Measurements from ENCODE around the gene GIPC2. TPM values are rescaled to one million over a fixed set of nuclear protein-coding genes. Genes with fewer than 3 reads are reported as not detected.

The GIPC2 gene
- total and polyA plus RNA-seq, 12 donors, result 10.6 to 53.4 (median 32.5) TPM

DNA sequence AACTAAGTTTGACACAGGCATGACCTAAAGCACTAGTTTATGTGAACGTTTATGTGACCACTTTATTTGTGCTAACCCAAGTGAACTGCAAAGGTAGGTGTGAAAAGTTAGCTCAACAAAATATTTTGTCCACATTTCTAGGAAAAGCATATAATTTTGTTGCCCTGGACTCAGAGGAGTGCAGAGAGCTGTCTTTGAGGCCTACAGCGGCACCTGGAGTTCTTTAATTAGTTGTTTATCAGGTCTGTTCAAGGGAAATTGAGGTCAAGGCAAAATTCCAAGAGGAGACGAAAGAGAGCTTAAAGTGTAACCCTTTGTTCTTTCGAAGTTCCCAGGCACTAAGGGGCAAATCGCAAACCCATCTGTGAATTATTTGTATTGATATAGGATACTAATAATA, 1.3 kb downstream of the GIPC2 start:
- TF ChIP-seq, protein P1, sequence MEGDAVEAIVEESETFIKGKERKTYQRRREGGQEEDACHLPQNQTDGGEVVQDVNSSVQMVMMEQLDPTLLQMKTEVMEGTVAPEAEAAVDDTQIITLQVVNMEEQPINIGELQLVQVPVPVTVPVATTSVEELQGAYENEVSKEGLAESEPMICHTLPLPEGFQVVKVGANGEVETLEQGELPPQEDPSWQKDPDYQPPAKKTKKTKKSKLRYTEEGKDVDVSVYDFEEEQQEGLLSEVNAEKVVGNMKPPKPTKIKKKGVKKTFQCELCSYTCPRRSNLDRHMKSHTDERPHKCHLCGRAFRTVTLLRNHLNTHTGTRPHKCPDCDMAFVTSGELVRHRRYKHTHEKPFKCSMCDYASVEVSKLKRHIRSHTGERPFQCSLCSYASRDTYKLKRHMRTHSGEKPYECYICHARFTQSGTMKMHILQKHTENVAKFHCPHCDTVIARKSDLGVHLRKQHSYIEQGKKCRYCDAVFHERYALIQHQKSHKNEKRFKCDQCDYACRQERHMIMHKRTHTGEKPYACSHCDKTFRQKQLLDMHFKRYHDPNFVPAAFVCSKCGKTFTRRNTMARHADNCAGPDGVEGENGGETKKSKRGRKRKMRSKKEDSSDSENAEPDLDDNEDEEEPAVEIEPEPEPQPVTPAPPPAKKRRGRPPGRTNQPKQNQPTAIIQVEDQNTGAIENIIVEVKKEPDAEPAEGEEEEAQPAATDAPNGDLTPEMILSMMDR (IDR thresholded peaks at IDR 0.05), result peak in 1 of 6 experiments; percentile 34
- no peak for TF ChIP-seq POLR2A (IDR thresholded peaks at IDR 0.05)
- Histone ChIP-seq H3K36me3 (replicated peaks in 1 of 2) (no peaks in the 10 kb centered on the region), H3K27me3 (no peaks in the 10 kb centered on the region), H3K9me3 (replicated peaks in 1 of 3) (no peaks in the 10 kb centered on the region), H3K4me1 (replicated peaks in 1 of 2) (peaks cover 23 to 42% of the 10 kb centered on the region in 2 donors), H3K4me3 (peak overlapping the region in 2 of 4 donors; percentile 76 to 92), H3K27ac (peak overlapping the region in 3 of 5 donors; percentile 87 to 89 (median 87))
- intact Hi-C loops (cut with DNase I), result no loop called here
- peak in 3 of 7 donors; percentile 31 to 44 (median 41) for DNase-seq
- 37 to 52% (median 40%) methylated on average over 5 of the region's 5 CpGs for WGBS, 4 donors

DNA sequence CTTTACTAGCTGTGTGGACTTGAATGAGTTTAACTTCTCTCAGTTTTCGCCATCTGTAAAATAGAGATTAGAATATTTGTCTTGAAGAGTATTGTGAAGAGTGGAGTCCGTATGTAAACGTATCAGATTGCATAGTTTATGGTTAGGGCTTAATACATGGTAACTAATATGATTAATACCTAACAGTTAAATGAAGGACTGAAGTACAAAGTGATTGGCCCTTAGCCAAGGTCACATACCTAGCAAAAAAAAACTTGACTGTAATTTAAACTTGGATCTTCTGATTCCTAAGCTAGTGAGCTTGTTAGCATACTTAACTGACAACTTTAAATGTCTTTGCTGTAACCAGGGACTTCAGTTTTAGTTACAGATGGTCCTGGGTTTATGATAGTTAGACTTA, 1.9 kb downstream of the GIPC2 start:
- TF ChIP-seq POLR2A (IDR thresholded peaks at IDR 0.05), result no peak
- TF ChIP-seq, protein P1 (IDR thresholded peaks at IDR 0.05), result no peak
- no peak for DNase-seq
- Histone ChIP-seq H3K4me3 (peak overlapping the region in 1 of 4 donors; percentile 76), H3K4me1 (replicated peaks in 1 of 2) (peaks cover 23 to 47% of the 10 kb centered on the region in 2 donors), H3K27me3 (no peaks in the 10 kb centered on the region), H3K9me3 (replicated peaks in 1 of 3) (no peaks in the 10 kb centered on the region), H3K27ac (peak overlapping the region in 3 of 5 donors; percentile 18 to 89 (median 87)), H3K36me3 (replicated peaks in 1 of 2) (no peaks in the 10 kb centered on the region)
- WGBS, 4 donors, result 45 to 61% (median 50%) methylated on average over 3 of the region's 3 CpGs
- intact Hi-C loops (cut with DNase I), result no loop called here

DNA sequence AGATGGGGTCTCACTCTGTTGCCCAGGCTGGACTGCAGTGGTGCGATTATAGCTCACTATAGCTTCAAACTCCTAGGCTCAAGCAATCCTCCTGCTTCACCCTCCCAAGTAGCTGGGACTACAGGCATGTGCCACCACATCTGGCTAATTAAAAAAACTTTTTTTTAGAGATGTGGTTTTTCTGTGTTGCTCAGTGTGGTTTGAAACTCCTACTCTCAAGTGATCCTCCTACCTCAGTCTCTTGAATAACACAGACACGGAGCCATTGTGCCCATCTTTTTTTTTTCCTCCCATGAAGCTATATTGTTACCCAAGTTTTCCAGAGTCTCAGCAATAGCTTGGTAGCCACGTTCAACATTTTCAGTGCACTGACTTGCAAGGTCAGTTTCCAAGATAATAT, 2.7 kb downstream of the GIPC2 start:
- intact Hi-C loops (cut with DNase I), result no loop called here
- TF ChIP-seq, protein P1 (IDR thresholded peaks at IDR 0.05), result no peak
- no peak for TF ChIP-seq POLR2A (IDR thresholded peaks at IDR 0.05)
- Histone ChIP-seq H3K4me1 (replicated peaks in 1 of 2) (peaks cover 31 to 54% of the 10 kb centered on the region in 2 donors), H3K27me3 (no peaks in the 10 kb centered on the region), H3K27ac (no peak overlapping the region), H3K4me3 (no peak overlapping the region), H3K36me3 (replicated peaks in 1 of 2) (no peaks in the 10 kb centered on the region), H3K9me3 (replicated peaks in 1 of 3) (no peaks in the 10 kb centered on the region)
- 55 to 67% (median 59%) methylated on average over 3 of the region's 3 CpGs for WGBS, 4 donors
- DNase-seq, result no peak

DNA sequence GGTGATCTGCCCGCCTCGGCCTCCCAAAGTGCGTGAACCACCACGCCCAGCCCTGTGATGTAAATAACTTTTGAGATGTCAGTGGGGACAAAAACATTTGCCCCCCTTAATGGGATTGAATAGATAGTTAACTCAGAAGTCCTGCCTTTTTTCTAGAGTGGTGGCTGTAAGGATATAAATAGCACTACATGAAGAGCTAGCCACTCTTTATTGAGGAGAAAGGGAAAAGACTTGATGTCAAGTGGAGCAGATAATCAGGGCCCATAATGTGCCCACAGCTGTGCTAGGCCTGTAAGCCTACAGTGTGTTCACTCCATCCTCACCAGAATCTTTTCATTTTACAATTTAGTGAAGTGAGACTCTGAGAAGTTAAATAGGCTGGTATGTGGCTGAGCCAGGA, 3.6 kb downstream of the GIPC2 start:
- H3K27ac ChIP-seq, result no peak overlapping the region
- WGBS, 4 donors, result 94 to 98% (median 97%) methylated on average over 4 of the region's 4 CpGs
- DNase-seq, result no peak
- intact Hi-C loops (cut with DNase I), result no loop called here
- no peaks in the 10 kb centered on the region for H3K9me3 ChIP-seq (replicated peaks in 1 of 3)
- H3K36me3 ChIP-seq (replicated peaks in 1 of 2), result no peaks in the 10 kb centered on the region
- H3K4me3 ChIP-seq, result no peak overlapping the region
- TF ChIP-seq, protein P1 (IDR thresholded peaks at IDR 0.05), result no peak
- no peak for TF ChIP-seq POLR2A (IDR thresholded peaks at IDR 0.05)
- H3K27me3 ChIP-seq, result no peaks in the 10 kb centered on the region
- H3K4me1 ChIP-seq (replicated peaks in 1 of 2), result peaks cover 26 to 52% of the 10 kb centered on the region in 2 donors

All from adrenal gland (tissue), 12 donors.